Anterior cingulate cortex (tissue), 58 donors: ENCODE measurements around the gene ZNF580.

Source experiments
- DNase-seq, 58 donors: peaks; one replicate each; lab custom pipeline; 2025; lab: John Stamatoyannopoulos, UW

The ZNF580 gene

GRCh38 chr19:55605637-55606470 lies 34.9 kb upstream of the ZNF580 start, which contains the start of gene ZNF865:
Gene ZNF865 (plus strand): TSS chr19:55605647. CDS start chr19:55613619, 7,972 bp downstream.
- peak in 52 of 58 donors; percentile 20 to 80 (median 45) for DNase-seq

GRCh38 chr19:55606471-55606787 lies 34.4 kb upstream of the ZNF580 start:
- no peak for DNase-seq

DNA sequence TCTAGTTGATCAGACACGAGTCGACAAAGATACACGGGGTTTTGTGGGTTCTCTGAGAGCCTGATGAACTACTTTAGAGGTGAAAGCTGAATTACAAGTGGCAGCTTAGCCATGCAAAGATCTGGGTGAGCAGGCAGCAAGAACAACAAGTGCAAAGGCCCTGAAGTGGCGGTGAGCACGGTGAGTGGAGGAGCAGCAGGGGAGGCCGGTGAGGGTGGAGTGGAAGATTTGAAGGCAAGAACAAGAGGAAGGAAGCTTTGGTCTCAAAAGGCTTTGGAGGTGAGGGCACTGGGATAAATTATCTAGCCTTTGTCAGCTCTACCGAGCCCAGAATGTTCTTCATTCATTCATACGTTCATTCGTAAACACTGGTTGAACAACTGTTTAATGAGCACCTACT lies 34.0 kb upstream of the ZNF580 start:
- DNase-seq = no peak

DNA sequence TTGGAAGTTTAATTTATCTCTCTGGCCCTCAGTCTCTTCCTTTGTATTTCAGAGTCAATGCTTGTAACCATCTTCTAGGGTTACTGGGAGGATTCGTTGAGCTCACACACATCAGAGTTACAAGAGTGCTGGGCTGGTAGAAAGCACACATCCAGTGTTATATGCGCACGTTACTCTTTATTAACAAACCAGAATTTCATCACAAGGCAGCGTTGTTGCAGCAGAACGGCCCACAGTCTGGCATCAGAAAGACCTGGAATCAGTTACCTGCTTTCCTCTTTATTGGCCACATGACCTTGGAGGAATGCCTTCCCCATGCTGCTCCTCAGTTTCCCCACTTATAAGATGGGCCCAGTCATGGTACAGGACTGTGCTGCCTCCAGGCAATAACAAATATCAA lies 31.5 kb upstream of the ZNF580 start:
- DNase-seq = no peak

DNA sequence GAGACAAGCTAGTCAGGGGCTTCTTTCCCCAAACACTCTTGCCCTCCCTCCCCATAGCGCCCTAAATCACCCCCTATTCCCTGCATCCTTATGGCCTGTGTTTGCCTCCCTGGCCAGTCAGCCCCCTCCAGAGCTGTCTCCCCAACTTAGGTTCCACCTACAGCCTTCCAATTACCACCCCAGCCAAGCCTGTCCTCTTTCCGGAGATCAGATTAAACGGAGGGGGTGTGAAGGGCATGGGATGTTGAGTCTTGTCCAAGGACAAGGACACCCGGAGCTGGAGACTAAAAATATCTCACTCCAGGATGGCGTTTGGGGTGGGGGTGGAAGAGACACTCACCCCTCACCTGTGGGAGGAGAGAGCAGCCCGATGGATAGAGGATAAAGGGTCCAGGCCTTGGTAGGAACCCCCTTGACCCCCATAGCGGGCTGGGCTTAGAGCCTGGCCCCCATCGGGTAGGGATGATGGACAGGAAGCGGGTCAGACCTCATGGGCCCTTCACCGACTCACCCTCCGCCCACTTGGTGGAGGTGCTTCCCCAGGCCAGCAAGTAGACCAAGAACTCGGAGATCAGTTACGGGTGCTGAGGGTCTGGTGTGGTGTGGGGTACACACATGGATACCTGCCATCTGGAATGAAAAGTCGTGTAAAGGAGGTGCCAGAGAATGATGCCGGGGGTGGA lies 29.4 kb upstream of the ZNF580 start:
- DNase-seq = no peak

DNA sequence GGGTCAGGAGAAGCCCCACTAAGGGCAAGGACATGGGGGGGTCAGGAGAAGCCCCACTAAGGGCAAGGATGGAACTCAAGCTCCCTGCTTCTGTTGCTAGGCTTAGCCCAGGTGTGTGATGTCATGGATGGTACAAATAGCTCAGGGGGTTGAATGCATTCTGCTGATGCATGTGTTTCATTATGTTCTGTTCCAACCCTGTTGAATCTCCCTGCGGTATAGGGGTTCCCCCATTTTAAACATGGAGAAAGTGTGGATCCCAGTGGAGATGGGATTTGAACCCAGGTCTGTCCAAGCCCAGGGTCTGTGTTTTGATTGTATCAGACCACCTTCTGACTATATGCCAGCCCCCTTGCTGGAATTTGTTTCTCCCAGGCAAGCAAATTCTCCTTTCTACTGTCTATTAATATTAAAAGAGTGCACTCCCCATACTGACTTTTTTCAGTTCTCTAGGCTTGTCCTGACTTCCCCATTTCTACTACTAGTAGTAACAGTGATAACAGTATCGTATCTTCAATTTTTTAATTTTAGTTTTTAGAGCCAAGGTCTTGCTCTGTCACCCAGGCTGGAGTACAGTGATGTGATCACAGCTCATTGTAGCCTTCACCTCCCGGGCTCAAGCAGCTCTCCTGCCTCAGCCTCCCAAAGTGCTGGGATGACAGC lies 28.7 kb upstream of the ZNF580 start:
- DNase-seq = no peak

DNA sequence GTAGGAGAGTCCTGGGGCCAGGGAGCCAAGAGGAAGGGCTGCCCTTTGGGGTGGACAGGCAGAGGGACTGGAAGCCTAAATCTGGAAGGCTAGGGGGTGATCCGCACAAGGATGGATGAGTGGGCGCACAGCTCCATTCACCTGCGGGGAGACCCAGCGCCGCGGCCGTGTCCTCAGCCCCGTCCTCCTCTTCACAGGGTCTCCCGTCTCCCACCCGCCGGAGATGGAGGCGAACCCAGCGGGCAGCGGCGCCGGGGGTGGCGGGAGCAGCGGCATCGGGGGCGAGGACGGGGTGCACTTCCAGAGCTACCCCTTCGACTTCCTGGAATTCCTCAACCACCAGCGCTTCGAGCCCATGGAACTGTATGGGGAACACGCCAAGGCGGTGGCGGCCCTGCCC lies 27.4 kb upstream of the ZNF580 start:
- DNase-seq = no peak

DNA sequence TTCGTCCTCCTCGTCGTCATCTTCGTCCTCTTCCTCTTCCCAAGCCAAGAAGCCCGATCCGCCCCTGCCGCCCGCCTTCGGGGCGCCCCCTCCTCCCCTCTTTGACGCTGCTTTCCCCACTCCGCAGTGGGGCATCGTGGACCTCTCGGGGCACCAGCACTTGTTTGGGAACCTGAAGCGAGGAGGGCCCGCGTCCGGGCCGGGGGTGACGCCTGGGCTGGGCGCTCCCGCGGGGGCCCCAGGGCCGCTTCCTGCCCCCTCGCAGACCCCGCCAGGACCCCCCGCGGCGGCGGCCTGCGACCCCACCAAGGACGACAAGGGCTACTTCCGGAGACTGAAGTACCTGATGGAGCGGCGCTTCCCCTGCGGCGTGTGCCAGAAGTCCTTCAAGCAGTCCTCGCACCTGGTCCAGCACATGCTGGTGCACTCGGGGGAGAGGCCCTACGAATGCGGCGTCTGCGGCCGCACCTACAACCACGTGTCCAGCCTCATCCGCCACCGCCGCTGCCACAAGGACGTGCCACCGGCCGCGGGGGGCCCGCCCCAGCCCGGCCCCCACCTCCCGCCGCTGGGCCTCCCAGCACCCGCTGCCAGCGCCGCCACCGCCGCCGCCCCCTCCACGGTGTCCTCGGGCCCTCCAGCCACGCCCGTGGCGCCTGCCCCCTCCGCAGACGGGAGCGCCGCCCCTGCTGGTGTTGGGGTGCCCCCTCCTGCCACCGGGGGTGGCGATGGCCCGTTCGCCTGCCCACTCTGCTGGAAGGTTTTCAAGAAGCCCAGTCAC lies 26.7 kb upstream of the ZNF580 start:
- DNase-seq = no peak

GRCh38 chr19:55614711-55615542 lies 25.9 kb upstream of the ZNF580 start:
- no peak for DNase-seq

GRCh38 chr19:55615543-55616394 lies 25.0 kb upstream of the ZNF580 start:
- DNase-seq = no peak

- no peak for DNase-seq
These were observed 24.4 kb upstream of the ZNF580 start for GRCh38 chr19:55616395-55616875.

DNA sequence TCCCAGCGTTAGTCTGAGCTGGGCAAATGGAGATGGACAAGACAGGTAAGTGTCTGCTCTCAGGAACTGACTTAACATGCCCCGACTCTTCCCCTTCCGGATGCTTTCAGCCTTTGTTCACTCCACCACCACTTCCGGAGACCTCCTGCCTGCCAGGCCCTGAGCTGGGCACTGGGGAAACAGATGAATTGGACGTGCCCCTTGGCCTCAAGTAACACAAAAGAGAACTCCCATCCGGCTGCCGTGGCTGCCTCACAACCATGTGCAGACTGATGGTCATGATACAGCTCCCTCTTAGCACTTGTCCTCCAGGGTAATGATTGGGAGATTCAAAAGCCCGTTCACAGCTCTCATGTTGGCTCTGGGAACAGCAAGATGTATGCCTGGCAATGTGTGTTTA lies 23.4 kb upstream of the ZNF580 start:
- no peak for DNase-seq

- DNase-seq = no peak
These were observed 22.4 kb upstream of the ZNF580 start for GRCh38 chr19:55618426-55618825.

GRCh38 chr19:55619286-55619685 lies 21.5 kb upstream of the ZNF580 start:
- DNase-seq = no peak

DNA sequence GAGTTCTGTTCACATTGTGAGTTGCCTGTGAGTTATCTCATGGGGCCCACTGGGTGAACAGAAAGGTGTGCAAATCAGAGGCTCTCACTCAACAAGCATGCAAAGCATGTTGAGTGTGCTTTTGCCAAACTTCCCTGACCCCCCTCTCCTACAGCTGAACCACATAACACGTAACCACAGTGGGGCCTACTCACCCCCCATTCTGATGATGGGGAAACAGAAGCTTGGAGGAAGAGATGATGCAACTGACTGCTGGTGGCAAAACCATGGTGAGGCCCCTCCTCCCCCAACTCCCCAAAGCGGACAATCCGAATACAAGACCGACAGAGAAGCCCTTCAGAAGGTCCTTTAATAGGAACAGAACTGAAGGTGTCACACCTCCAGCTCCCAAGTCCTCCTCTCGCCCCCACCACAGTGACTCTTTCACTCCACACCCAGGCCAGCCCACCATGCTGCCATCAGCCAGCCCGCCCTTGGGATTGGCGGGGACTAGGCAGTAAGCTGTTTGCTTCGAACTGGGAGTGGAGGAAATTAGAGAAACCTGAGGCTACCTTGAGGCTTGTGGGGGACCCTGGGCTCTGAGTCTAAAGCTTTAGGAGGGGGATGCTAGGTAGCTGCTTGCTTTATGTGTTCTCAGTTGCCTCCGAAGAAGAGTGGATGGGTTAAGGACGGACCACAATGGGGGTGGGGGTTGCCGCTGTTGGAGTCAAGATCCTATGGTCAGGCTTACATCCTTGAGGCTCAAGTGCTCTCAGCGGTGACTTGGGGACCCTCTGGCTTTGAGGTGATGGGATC lies 20.2 kb upstream of the ZNF580 start:
- DNase-seq = peak in 1 of 58 donors; percentile 11

GRCh38 chr19:55621205-55621672 lies 19.6 kb upstream of the ZNF580 start:
- DNase-seq = no peak

DNA sequence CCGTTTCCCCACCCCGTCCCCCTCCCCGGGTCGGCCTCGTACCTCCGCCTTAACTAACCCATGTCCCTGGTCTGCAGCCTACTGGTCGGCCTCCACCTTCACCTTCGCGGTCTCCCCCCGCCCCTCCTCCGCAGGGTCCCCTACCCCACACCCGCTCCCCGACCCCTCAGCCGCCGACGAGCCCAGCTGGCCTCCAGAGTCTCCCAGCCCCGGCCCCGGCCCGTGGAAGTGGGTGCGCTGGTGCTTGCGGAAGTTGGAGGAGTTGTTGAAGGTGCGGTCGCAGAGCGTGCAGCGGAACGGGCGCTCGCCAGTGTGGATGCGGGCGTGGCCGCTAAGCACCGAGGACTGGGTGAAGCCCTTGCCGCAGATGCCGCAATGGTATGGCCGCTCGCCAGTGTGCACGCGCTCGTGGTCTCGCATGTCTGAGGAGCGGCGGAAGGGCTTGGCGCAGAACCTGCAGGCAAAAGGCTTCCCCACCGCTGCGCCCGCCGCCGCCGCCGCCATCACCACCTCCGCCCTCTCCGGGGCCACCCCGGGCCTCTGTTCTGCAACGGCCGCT lies 19.1 kb upstream of the ZNF580 start:
- no peak for DNase-seq
